HL-60 (cell line): ENCODE measurements around the gene UBE2M.

Experiments
- DNase-seq, 2 experiments: peaks; one replicate each; pipeline ENCODE4 v3.0.0-alpha.2; 2010 to 2020; ENCODE audit warnings: low read depth in 1 of 2, low spot score in 1 of 2
- H3K27ac ChIP-seq: fragments of 250-450 bp; sonication (Bioruptor Pico); replicated peaks from 2 replicates; pipeline ENCODE4 v1.5.1; 2020; ENCODE audit warnings: mild to moderate bottlenecking, moderate library complexity
- H3K27me3 ChIP-seq: fragments of 250-450 bp; sonication (Bioruptor Pico); 2 replicates; pipeline ENCODE4 v1.5.1; 2021; ENCODE audit warnings: mild to moderate bottlenecking, moderate library complexity; ENCODE audit not compliant: insufficient read depth, poor library complexity, severe bottlenecking
- H3K4me3 ChIP-seq: replicated peaks from 2 replicates; pipeline ENCODE4 v1.5.1; 2011; ENCODE audit warnings: mild to moderate bottlenecking, control low read depth, low read length; ENCODE audit not compliant: insufficient read depth
- CTCF ChIP-seq: IDR thresholded peaks from one replicate; pipeline ENCODE4 v1.5.1; 2011; ENCODE audit warnings: low read length, control low read depth, inconsistent platforms; ENCODE audit not compliant: insufficient read depth
- GABPA ChIP-seq: IDR thresholded peaks from 2 replicates; pipeline ENCODE4 v1.6.1; 2012; ENCODE audit warnings: low read depth
- POLR2AphosphoS5 ChIP-seq: IDR thresholded peaks from 2 replicates; pipeline ENCODE4 v1.6.1; 2012; ENCODE audit warnings: low read depth
- SPI1 ChIP-seq: IDR thresholded peaks from 2 replicates; pipeline ENCODE4 v1.6.1; 2012; ENCODE audit warnings: low read depth, mild to moderate bottlenecking, borderline replicate concordance
- TF ChIP-seq, protein P1 (sequence below): IDR thresholded peaks from 2 replicates; pipeline ENCODE4 v1.6.1; 2012; ENCODE audit warnings: low read depth; ENCODE audit not compliant: insufficient replicate concordance

Gene UBE2M

DNA sequence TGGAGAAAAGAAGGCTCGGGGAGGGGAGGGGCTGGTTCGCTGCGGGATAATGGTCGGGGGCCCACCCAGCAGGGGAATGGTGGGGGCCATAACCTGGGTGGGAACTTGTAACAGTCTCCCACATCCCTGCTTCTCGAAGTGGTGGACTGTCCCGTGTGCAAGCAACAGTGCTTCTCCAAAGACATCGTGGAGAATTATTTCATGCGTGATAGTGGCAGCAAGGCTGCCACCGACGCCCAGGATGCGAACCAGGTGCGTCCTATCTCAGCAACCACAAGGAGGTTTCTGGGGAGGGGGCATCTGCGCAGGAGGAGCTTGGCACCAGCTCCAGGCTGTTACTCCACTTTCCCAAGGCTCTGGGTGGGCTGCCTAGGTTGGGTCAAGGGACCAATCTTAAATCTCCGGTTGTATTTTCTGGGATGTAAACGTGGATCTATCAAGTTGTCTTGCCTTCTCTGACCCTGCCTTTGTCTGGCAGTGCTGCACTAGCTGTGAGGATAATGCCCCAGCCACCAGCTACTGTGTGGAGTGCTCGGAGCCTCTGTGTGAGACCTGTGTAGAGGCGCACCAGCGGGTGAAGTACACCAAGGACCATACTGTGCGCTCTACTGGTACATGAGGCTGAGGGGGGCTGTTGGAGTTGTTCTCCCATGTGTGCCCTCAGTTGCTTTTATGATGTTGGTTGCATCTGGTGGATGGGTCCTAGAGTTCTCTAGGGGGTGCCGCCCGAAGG is 13.0 kb downstream of the UBE2M start:
- DNase-seq, result no peak
- Histone ChIP-seq H3K4me3 (peak overlapping the region; percentile 99), H3K27me3 (no peaks in the 10 kb centered on the region), H3K27ac (peak overlapping the region; percentile 74)
- TF ChIP-seq GABPA (no peak), CTCF (no peak), POLR2AphosphoS5 (no peak), SPI1 (no peak)
- TF ChIP-seq, protein P1, sequence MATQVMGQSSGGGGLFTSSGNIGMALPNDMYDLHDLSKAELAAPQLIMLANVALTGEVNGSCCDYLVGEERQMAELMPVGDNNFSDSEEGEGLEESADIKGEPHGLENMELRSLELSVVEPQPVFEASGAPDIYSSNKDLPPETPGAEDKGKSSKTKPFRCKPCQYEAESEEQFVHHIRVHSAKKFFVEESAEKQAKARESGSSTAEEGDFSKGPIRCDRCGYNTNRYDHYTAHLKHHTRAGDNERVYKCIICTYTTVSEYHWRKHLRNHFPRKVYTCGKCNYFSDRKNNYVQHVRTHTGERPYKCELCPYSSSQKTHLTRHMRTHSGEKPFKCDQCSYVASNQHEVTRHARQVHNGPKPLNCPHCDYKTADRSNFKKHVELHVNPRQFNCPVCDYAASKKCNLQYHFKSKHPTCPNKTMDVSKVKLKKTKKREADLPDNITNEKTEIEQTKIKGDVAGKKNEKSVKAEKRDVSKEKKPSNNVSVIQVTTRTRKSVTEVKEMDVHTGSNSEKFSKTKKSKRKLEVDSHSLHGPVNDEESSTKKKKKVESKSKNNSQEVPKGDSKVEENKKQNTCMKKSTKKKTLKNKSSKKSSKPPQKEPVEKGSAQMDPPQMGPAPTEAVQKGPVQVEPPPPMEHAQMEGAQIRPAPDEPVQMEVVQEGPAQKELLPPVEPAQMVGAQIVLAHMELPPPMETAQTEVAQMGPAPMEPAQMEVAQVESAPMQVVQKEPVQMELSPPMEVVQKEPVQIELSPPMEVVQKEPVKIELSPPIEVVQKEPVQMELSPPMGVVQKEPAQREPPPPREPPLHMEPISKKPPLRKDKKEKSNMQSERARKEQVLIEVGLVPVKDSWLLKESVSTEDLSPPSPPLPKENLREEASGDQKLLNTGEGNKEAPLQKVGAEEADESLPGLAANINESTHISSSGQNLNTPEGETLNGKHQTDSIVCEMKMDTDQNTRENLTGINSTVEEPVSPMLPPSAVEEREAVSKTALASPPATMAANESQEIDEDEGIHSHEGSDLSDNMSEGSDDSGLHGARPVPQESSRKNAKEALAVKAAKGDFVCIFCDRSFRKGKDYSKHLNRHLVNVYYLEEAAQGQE, result no peak

DNA sequence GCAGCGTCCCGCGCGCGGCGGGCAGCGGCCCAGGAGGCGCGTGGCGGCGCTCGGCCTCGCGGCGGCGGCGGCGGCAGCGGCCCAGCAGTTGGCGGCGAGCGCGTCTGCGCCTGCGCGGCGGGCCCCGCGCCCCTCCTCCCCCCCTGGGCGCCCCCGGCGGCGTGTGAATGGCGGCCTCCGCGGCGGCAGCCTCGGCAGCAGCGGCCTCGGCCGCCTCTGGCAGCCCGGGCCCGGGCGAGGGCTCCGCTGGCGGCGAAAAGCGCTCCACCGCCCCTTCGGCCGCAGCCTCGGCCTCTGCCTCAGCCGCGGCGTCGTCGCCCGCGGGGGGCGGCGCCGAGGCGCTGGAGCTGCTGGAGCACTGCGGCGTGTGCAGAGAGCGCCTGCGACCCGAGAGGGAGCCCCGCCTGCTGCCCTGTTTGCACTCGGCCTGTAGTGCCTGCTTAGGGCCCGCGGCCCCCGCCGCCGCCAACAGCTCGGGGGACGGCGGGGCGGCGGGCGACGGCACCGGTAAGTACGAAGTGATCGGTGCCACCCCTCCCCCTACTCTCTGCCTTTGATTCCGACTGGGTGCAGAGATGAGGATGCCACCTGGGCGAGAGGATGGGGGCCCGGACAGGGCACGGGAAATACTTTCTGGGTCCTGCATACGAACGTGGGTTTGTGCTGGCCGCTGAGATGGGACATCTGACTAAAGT is 13.7 kb downstream of the UBE2M start:
- peak in 1 of 2 experiments; percentile 55 for DNase-seq
- Histone ChIP-seq H3K27me3 (no peaks in the 10 kb centered on the region), H3K27ac (peak overlapping the region; percentile 76)

More for the DNA sequence above, 13.7 kb downstream of the UBE2M start:
- peak overlapping the region; percentile 99 for H3K4me3 ChIP-seq
- peak; percentile 9; the same call in 1 of the 2 replicates for TF ChIP-seq POLR2AphosphoS5
- TF ChIP-seq, protein P1, result no peak
- no peak for TF ChIP-seq SPI1
- no peak for TF ChIP-seq GABPA
- no peak for TF ChIP-seq CTCF
